HG03045 (cell line): ENCODE measurements around the gene PRSS36.
"Not testable (repeated sequence)": the region's sequence is repeated elsewhere in the genome, so short reads cannot be mapped to it uniquely, and the experiment has no call there.

Source experiments
- ATAC-seq: cut with Tn5 transposase; IDR thresholded peaks from one replicate; pipeline ENCODE4 v1.9.1; 2021; ENCODE audit warnings: mild to moderate bottlenecking, moderate library complexity; ENCODE audit not compliant: unreplicated experiment

Gene PRSS36

GRCh38 chr16:31184888-31185287 is 35.0 kb upstream of the PRSS36 start:
- no peak for ATAC-seq

GRCh38 chr16:31183432-31184428 is 33.9 kb upstream of the PRSS36 start:
- ATAC-seq, result no peak

- no peak for ATAC-seq
These were observed 32.5 kb upstream of the PRSS36 start for GRCh38 chr16:31182391-31182790.

GRCh38 chr16:31181102-31181830 is 31.4 kb upstream of the PRSS36 start:
- ATAC-seq, result no peak

- ATAC-seq, result peak; percentile 56
These were observed 30.0 kb upstream of the PRSS36 start, which contains the start of gene FUS for GRCh38 chr16:31179747-31180459. Gene FUS (plus strand): TSS chr16:31180139. CDS start chr16:31180215, 76 bp downstream.

- peak; percentile 2 for ATAC-seq
These were observed 29.4 kb upstream of the PRSS36 start for GRCh38 chr16:31179219-31179746.

- no peak for ATAC-seq
These were observed 27.3 kb upstream of the PRSS36 start for GRCh38 chr16:31177136-31177535.

- ATAC-seq, result not testable (repeated sequence)
These were observed 20.2 kb upstream of the PRSS36 start for GRCh38 chr16:31170048-31170447.

GRCh38 chr16:31168848-31169247 is 19.0 kb upstream of the PRSS36 start:
- ATAC-seq, result no peak

- ATAC-seq, result no peak
These were observed 17.4 kb upstream of the PRSS36 start for GRCh38 chr16:31167315-31167714.

- no peak for ATAC-seq
These were observed 7.3 kb upstream of the PRSS36 start for GRCh38 chr16:31157136-31157535.

- not testable (repeated sequence) for ATAC-seq
These were observed 1.1 kb upstream of the PRSS36 start for GRCh38 chr16:31150976-31151375.

- no peak for ATAC-seq
These were observed 534 bp downstream of the PRSS36 start for GRCh38 chr16:31149332-31149731.

GRCh38 chr16:31148896-31149295 is 970 bp downstream of the PRSS36 start:
- no peak for ATAC-seq

- ATAC-seq, result no peak
These were observed 1.6 kb downstream of the PRSS36 start for GRCh38 chr16:31148281-31148728.

- ATAC-seq, result no peak
These were observed 2.3 kb downstream of the PRSS36 start for GRCh38 chr16:31147574-31147973.

GRCh38 chr16:31145398-31145990 is 4.4 kb downstream of the PRSS36 start:
- no peak for ATAC-seq

- not testable (repeated sequence) for ATAC-seq
These were observed 5.4 kb downstream of the PRSS36 start for GRCh38 chr16:31144418-31144817.

GRCh38 chr16:31143694-31144148 is 6.1 kb downstream of the PRSS36 start:
- no peak for ATAC-seq

GRCh38 chr16:31143011-31143693 is 6.7 kb downstream of the PRSS36 start:
- ATAC-seq, result no peak
